ENCODE data around the gene DOCK2.
"Not testable (repeated sequence)": the region's sequence is repeated elsewhere in the genome, so short reads cannot be mapped to it uniquely, and the experiment has no call there.

DOCK2 gene

DNA sequence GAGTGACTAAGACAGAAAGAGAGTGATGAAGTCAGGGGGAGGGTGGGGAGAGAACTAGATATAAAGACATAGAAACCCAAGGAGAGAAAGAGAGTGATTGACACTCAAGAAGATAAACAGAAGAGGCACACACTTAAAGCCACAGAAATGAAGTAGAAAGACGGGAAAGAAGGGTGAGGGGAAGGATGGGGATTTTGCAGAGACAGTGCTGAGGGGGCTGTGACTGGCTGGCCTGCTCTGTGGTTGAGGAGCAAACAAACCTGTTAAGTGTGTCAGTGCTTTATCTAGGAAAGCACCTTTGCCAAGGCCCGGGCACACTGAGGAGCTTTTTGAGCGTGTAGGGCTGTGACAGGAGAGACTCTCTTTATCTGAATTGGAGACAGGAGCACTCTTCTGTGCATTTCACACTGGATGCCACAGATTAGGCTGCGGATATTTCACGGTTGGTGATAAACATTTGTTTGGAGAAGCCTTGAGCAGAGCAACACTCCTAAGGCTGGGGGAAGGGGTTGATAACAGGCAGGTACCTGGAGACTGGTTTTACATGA lies 109.1 kb downstream of the DOCK2 start:
- FAIRE-seq: no peak

DNA sequence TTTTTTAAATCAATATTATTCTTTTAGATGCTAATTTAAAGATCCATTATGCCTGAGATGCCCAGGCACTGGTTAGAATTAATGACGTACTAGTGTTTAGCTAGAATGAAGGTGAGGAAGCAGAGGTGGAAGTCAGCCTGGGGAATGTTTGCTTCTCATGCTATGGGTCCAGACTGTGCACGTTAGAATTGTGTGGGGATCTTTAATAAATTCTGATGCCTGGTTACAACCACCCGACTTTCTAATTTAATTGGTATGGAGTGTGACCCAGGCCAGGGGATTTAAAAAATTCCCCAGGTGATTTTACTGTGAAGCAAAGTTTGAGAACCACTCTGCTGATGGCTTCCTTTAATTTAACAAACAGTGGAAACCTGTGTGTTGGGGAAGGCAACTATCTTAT lies 111.1 kb downstream of the DOCK2 start:
- FAIRE-seq: no peak

More for the DNA sequence above, 109.1 kb downstream of the DOCK2 start:
- no peak for DNase-seq (ENCODE audit: extremely low spot score, insufficient read length, low read depth)

DNA sequence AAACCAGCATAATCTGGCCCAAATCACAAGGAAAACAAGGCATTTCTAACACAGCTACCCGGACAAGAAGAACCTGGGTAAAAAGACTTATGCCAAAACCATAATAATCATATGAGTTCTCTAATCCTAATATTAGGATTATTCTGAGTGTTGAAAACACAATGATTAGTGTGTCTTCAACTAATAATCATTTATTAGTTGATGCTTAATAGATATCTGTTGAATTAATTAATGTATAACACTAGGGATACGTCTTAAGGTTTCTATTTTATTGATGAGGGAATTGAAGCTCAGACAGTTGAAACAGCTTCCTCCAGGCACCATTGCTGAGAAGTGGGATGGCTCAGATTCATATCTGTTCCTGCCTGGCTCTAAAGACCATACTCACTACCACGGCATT lies 112.2 kb downstream of the DOCK2 start:
- no peak for FAIRE-seq
- no peak for DNase-seq (ENCODE audit: extremely low spot score, insufficient read length, low read depth)

More for the DNA sequence above, 111.1 kb downstream of the DOCK2 start:
- DNase-seq (ENCODE audit: extremely low spot score, insufficient read length, low read depth): no peak

DNA sequence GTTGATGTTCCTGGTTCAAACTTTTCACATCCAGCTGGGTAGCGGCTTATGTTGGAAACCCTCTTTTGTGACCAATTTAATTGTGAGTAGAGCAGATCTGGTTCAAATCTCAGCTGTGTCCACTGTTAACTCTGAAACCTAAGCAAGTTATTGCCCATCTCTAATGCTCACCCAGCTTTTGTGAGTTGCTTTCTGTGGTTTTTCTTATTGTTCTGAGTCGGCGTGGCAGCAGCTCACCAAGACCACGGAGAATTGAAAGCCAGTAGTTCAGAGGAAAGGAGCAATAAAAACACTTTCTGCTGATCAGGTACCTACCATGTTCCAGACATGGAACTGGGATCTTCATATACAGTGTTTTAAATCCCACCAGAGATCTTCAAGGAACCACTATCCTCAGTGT lies 114.4 kb downstream of the DOCK2 start:
- DNase-seq (ENCODE audit: extremely low spot score, insufficient read length, low read depth): no peak
- no peak for FAIRE-seq

DNA sequence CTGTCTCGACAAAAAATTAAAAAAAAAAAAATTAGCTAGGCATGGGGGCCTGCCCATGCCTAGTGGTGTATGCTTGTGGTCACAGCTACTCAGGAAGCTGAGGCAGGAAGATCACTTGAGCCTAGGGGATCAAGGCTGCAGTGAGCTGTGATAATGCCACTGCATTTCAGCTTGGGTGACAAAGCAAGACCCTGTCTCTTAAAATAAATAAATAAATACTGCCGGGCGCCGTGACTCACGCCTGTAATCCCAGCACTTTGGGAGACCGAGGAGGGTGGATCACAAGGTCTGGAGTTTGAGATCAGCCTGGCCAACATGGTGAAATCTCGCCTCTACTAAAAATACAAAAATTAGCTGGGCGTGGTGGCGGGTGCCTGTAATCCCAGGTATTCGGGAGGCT lies 115.5 kb downstream of the DOCK2 start:
- DNase-seq (ENCODE audit: extremely low spot score, insufficient read length, low read depth); FAIRE-seq: not testable (repeated sequence)

DNA sequence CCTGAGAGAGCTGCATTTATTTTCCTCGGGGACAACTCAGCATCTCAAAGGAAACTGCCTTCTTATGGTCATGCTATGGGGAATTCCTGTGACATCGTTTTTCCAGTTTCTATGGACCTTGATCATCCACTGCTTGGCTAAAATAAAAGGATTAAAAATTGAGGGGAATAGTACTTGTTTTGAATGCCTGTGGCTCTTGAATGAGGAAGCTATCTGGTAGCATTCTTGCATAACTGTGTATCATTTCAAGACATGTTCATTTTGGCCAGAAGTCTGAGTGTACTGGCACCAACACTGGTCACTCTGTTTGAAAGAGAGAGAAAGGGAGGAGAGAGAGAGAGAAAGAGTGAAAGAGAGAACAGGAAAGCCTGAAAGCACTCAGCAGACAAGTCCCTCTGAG lies 116.7 kb downstream of the DOCK2 start:
- no peak for DNase-seq (ENCODE audit: extremely low spot score, insufficient read length, low read depth)
- FAIRE-seq: no peak

DNA sequence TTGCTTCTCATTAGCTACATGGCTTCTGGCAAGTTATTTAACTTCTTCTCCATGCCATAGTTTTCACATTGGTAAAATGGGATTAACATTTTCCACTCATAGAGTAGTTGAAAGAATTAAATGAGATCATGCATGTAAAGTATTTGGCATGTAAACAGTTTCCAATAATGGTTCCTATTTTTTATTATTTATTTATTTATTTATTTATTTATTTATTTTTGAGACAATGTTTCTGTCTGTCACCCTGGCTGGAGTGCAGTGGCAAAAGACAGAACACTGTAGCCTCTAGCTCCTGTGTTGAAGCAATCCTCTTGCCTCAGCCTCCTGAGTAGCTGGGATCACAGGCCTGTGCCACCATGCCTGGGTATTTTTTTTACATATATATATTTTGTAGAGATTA lies 117.7 kb downstream of the DOCK2 start:
- no peak for FAIRE-seq
- DNase-seq (ENCODE audit: extremely low spot score, insufficient read length, low read depth): no peak

DNA sequence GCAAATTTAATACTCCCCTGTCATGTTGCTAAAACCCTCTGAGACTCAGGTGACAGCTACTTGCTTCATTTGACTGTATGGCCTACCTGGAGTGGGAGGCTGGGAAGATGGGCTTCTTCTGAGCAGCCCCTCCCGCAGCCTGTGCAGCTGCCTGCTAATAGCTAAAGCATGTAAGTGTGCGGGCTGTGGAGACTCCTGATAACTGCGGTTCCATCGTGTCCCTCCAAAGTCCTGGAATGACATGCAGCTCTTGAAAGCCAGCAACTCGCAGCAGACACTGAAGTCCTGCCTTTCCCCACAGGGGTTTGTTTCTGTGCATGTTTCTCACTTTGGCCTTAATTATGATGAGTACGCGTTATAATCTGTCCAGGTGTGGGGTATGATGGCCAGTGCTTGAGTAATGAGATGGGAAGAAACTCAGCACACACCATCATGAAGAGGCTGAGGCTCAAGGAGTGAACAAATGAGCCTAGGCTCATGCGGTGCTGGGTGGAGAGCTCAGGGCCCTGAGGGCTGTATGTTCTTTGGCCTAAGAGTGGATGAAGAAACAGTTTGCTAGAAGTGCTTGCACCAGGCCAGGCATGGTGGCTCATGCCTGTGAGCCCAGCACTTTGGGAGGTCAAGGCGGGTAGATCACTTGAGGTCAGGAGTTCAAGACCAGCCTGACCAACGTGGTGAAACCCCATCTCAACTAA lies 119.1 kb downstream of the DOCK2 start:
- FAIRE-seq: no peak

DNA sequence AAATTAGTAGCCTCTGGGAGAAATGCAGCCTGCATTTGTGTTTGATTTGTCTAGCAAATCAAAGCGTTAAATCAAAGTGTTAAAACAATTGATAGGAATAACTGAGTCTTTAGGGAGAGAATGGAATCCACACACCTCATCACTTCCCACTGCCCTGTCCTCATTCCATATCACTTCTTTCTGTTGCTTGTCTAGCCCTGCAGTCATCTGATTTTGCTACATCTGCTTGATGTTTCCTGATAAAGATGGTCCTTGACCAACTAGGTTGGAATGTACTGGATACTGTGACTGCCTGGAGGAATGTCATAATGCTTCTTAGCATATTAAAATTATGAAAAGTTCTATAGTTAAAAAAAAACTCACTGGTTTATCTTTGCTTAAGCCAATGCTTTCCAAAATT lies 119.9 kb downstream of the DOCK2 start:
- DNase-seq (ENCODE audit: extremely low spot score, insufficient read length, low read depth): no peak
- no peak for FAIRE-seq

More for the DNA sequence above, 119.1 kb downstream of the DOCK2 start:
- DNase-seq (ENCODE audit: extremely low spot score, insufficient read length, low read depth): no peak

DNA sequence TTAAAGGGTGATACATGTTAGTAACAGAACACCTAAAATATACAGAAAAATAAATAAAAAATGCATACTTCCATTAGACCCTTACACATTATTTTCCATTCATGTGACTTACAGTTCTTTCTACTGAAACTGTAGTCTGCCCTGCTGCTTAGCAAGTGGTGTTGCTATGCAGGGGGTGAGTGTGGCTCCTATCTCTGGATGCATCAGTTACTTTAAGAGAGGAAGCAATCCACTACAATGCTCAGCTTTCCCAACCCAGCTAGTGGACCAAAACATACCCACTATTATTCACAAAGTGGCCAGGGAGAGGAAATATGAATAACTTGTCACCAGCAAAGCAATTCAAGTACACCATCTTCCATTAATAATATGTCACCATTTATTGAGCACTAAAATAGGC lies 121.8 kb downstream of the DOCK2 start:
- DNase-seq (ENCODE audit: extremely low spot score, insufficient read length, low read depth) (no peak), FAIRE-seq (no peak)

DNA sequence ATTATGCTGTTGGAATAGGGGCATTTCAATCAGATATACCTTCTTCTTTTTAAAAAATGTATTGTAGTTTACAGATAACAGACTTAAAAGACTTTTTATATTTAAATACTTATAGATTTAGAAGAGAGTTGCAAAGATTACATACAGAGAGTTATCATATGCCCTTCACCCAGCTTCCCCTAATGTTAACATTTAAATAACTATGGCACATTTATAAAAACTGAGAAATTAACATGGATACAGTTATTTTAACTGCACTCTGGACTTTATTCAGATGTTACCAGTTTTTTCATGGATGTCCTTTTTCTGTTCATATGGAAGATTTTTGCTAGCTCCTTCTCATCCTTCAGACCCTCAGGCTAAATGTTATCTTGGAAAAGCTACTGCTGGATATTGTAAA lies 123.2 kb downstream of the DOCK2 start:
- no peak for DNase-seq (ENCODE audit: extremely low spot score, insufficient read length, low read depth)
- no peak for FAIRE-seq

DNA sequence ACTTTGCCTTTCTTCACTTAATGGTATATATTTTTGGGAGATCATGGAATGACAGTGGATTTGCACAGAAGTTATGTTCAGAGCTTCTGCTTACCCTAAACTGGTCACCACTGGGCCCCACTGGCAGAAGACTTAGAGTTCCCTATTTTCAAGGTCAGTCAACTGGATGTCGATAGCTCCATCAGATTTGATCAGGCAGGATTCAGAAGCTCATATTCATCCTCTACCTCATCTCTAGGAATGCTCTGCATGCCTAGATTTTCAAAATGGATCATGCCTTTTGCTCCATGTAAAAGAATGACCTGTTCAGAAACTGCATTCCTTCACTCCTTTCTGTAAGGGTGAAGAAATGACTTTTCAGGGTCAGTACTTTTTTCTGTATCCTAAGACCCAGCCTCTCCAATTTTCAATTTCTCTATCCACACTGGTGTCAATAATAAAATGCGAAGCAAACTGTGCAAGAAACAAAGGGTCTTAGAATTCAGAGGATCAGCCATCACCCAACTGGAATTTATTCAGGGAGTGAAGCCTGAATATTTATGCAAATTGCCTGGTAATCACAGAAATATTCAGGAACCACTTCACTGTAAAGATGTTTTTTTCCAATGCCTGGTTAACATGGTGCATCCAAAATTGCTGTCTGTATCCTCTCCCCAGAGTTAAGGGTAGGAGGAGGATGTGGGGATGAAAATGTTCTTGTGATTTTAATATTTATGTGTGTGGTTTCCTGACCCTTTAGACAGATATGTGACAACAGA lies 125.4 kb downstream of the DOCK2 start:
- DNase-seq (ENCODE audit: extremely low spot score, insufficient read length, low read depth): no peak
- no peak for FAIRE-seq

DNA sequence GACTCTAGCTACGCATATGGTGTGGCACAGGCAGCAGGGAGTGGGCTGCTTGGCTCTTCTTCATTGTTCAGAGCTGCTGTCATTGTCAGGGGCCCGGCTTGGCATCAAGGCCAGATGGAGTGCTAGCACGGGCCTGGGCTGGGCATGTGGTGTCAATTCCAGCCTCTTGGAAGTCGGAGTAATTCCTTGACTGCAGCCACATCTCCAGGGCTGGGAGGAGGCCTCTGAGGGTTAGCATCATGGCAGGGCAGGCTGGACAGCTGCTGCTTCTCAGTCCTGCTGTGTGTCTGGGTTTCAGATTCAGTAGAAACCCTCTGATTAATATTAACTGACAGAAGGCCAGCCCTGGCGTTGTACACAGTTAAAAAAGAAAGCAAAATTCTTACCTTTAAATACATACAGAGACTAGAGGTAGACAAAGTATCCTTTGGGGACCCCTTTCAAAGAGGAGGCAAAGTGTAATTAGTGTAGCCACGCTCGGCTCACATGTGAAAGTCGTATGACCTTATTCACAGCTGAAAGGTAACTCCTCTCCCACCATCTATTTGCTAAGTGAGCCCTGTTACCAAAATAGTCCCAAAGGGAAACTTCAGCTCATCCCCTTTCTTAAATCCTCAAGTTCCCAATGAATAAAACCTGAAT lies 126.4 kb downstream of the DOCK2 start:
- peak; percentile 17 for DNase-seq (ENCODE audit: extremely low spot score, insufficient read length, low read depth)
- peak; percentile 75 for FAIRE-seq

DNA sequence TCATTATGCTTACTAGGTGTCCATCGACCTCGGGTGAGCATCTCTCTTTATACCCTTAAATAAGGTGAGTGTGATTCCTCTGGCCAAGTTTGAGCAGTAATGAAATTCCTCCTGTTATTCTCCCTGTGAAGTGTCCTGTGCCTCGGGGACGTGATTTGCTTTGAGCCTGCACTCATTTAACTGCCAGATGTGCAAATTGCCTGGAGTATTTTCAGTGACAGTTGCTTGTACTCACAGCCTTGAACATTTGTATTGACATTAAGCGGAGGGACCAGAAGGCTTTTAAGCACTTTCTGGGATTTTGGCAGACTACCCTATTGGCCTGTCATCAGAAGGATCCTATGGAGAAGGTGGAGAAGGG lies 126.9 kb downstream of the DOCK2 start:
- DNase-seq (ENCODE audit: extremely low spot score, insufficient read length, low read depth) (no peak), FAIRE-seq (no peak)

DNA sequence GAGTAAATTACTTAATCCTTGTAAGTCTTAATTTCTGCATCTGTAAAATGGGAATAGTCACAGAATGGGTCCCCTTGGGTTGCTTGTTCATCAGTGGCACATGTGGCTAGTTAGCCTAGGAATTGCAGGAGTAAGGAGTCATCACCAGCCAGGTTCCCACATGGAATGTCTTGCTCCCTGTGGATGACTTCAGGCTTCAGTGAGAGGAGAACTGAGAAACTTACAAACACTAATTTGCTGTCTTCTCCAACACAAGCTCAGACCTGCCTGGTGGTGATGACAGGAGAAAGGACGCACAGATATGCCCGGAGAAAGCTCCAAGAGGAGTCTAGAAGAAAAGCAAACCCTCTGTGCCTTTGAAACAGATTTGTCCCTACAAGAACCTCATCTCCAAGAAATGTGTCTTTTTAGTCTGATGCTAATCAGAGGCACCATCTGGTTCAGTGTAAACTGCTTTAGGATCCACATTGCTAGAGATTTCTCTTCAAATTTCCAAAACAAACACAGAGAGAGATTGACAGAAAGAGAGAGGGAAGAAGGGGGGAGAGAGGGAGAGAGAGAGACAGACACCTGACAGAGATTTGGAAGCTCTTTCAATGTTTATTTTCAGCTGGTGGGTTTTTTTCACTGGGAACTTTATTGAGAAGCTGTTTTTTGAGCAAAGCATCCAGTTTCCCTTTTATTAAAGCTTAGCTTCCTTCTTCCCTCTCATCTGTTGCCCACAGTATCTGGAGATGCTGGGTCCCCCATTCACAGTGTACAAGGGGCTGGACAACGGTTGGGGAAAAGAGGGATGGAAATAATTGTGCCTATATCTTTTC lies 128.3 kb downstream of the DOCK2 start:
- FAIRE-seq (no peak), DNase-seq (ENCODE audit: extremely low spot score, insufficient read length, low read depth) (no peak)

DNA sequence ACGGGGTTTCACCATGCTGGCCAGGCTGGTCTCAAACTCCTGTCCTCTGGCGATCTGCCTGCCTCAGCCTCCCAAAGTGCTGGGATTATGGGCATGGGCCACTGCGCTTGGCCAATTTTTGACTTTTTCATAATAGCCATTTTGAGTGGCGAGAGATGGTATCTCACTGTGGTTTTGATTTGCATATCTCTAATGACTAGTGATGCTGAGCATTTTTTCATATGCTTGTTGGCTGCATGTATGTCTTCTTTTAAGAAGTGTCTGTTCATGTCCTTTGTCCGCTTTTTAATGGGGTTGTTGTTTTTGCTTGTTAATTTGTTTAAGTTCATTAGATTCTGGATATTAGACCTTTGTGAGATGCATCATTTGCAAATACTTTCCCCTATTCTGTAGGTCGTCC lies 129.9 kb downstream of the DOCK2 start:
- not testable (repeated sequence) for DNase-seq (ENCODE audit: extremely low spot score, insufficient read length, low read depth)
- peak; percentile 82 for FAIRE-seq

DNA sequence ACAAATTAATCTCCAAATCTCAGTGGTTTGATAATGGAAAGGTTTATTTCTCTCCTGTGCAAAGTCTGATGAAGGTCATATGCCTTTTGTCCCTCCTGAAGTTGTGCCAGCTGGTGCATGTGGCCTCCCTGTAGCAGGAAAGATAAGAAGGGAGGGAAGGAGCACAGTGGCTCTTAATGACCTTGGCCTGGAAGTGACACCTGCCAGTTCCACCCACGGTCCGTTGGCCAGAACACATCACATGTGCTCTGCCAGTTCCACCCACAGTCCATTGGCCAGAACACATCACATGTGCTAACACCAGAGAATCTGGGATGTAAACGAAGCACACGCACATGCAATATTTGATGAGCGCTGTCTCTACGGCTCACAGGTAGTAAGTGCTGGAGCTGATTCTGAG lies 130.9 kb downstream of the DOCK2 start:
- DNase-seq (ENCODE audit: extremely low spot score, insufficient read length, low read depth): no peak
- FAIRE-seq: no peak

DNA sequence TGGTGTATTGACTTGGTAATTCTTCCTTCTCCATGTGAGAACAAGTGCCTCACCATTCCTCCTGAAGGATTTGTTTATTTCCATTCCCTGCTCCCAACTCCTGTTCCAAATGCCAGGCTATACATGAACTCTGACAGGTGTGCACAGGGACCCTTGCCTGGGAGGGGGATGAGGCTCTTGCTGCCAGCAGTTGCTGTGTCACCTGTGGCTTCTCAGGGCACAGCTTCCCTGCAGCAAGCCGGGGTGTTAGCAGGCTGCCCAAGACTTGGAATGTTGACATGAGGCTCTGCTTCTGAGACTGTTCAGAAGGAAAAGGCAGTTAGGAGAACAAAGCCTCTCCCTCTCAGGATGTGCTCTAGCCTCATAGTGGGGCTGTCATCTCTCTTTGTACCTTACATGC lies 131.3 kb downstream of the DOCK2 start:
- no peak for FAIRE-seq

DNA sequence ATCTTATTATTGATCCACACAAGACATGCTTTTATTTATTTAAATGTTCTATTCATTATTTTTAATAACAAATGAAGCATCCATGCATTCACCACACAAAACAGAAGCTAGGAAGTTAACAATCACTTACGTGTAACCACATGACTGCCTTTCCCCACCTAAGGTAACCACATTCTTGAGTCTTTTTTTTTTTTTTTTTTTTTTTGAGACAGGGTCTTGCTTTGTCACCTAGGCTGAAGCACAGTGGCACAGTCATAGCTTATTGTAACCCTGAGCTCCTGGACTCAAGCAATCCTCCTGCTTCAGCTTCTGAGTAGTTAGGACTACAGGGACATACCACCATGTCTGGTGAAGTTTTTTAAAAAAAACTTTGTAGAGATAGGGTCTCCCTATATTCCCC lies 133.0 kb downstream of the DOCK2 start:
- FAIRE-seq (no peak), DNase-seq (ENCODE audit: extremely low spot score, insufficient read length, low read depth) (no peak)

More for the DNA sequence above, 131.3 kb downstream of the DOCK2 start:
- no peak for DNase-seq (ENCODE audit: extremely low spot score, insufficient read length, low read depth)

DNA sequence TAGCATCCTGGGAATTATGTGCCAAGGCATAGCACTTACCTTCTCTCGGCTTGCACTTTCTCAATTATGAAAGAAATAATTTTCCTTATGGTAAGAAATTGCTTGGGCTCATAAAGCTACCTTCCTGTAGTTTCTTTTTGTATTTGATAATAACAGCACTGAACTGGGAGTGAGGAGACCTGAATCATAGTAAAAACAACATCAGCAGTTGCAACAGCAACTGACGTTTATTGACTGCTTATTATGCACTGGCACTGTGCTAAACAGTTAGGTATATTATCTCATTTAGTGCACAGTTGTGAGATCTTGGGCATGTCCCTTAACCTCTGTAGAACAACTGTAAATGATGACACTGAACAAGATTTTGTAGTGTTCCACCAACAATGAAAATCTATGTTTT lies 135.2 kb downstream of the DOCK2 start:
- no peak for DNase-seq (ENCODE audit: extremely low spot score, insufficient read length, low read depth)
- FAIRE-seq: no peak
